Measurements from ENCODE around the gene HHLA2. TPM values are rescaled to one million over a fixed set of nuclear protein-coding genes. Genes with fewer than 3 reads are reported as not detected.
"Not testable (repeated sequence)": the region's sequence is repeated elsewhere in the genome, so short reads cannot be mapped to it uniquely, and the experiment has no call there.

Gene HHLA2
- polyA plus RNA-seq, 1 donor (not counting 4 experiments of a cell fraction or from before 2014, with no cell fraction given): not detected

GRCh38 chr3:108378153-108378951 lies 82.0 kb downstream of the HHLA2 start:
- TF ChIP-seq EZH2 (IDR thresholded peaks at IDR 0.05; ENCODE audit: low read length) (no peak), CTCF (optimal IDR thresholded peaks at IDR 0.05 in 1 of 3, IDR thresholded peaks at IDR 0.05 in 1 of 3, conservative IDR thresholded peaks at IDR 0.05 in 1 of 3; ENCODE audit: extremely low read depth in 1 of 3, insufficient read depth in 2 of 3, low read length in 3 of 3) (no peak)
- no peaks in the 10 kb centered on the region for H3K9me1 ChIP-seq (ENCODE audit: control insufficient read depth, extremely low read depth, insufficient read depth, low read length)
- H3K79me2 ChIP-seq (ENCODE audit: control insufficient read depth, insufficient read depth, low read length): no peaks in the 10 kb centered on the region
- no peaks in the 10 kb centered on the region for H3K36me3 ChIP-seq (ENCODE audit: control insufficient read depth in 2 of 2, extremely low read depth in 1 of 2, insufficient read depth in 2 of 2, low read length in 2 of 2)
- no peaks in the 10 kb centered on the region for H3K27me3 ChIP-seq (ENCODE audit: control insufficient read depth, extremely low read depth, insufficient read depth, low read length)
- no peaks in the 10 kb centered on the region for H4K20me1 ChIP-seq (ENCODE audit: control insufficient read depth, extremely low read depth, insufficient read depth, low read length)
- H3K9me3 ChIP-seq (ENCODE audit: control insufficient read depth, low read depth, low read length): no peaks in the 10 kb centered on the region
- no peak overlapping the region for H3K4me3 ChIP-seq (ENCODE audit: control insufficient read depth in 2 of 3, extremely low read depth in 1 of 3, insufficient read depth in 2 of 3, low read depth in 1 of 3, low read length in 3 of 3)
- H3K9ac ChIP-seq (ENCODE audit: control insufficient read depth, extremely low read depth, insufficient read depth, low read length): no peak overlapping the region
- no peaks in the 10 kb centered on the region for H3K4me1 ChIP-seq (ENCODE audit: control insufficient read depth, extremely low read depth, insufficient read depth, low read length)
- FAIRE-seq: no peak
- no peak overlapping the region for H3K27ac ChIP-seq (ENCODE audit: control insufficient read depth, insufficient read depth, low read length)
- dilution Hi-C loops (cut with MboI; ENCODE audit: extremely low pct_ligation_motif_present, low sequenced_read_pairs): no loop called here
- no peak overlapping the region for H3K4me2 ChIP-seq (ENCODE audit: control insufficient read depth, extremely low read depth, insufficient read depth, low read depth, low read length)
- no peak overlapping the region for H2AFZ ChIP-seq (ENCODE audit: control insufficient read depth, low read length)
- DNase-seq (ENCODE audit: low read depth, low spot score): no peak

GRCh38 chr3:108378952-108379342 lies 82.6 kb downstream of the HHLA2 start:
- H2AFZ ChIP-seq (ENCODE audit: control insufficient read depth, low read length); H3K4me1 ChIP-seq (ENCODE audit: control insufficient read depth, extremely low read depth, insufficient read depth, low read length); H3K79me2 ChIP-seq (ENCODE audit: control insufficient read depth, insufficient read depth, low read length); FAIRE-seq; H4K20me1 ChIP-seq (ENCODE audit: control insufficient read depth, extremely low read depth, insufficient read depth, low read length); H3K27ac ChIP-seq (ENCODE audit: control insufficient read depth, insufficient read depth, low read length); H3K4me3 ChIP-seq (ENCODE audit: control insufficient read depth in 2 of 3, extremely low read depth in 1 of 3, insufficient read depth in 2 of 3, low read depth in 1 of 3, low read length in 3 of 3); DNase-seq (ENCODE audit: low read depth, low spot score); H3K9me1 ChIP-seq (ENCODE audit: control insufficient read depth, extremely low read depth, insufficient read depth, low read length); H3K4me2 ChIP-seq (ENCODE audit: control insufficient read depth, extremely low read depth, insufficient read depth, low read depth, low read length); dilution Hi-C loops (cut with MboI; ENCODE audit: extremely low pct_ligation_motif_present, low sequenced_read_pairs); H3K9me3 ChIP-seq (ENCODE audit: control insufficient read depth, low read depth, low read length); H3K27me3 ChIP-seq (ENCODE audit: control insufficient read depth, extremely low read depth, insufficient read depth, low read length); H3K9ac ChIP-seq (ENCODE audit: control insufficient read depth, extremely low read depth, insufficient read depth, low read length); H3K36me3 ChIP-seq (ENCODE audit: control insufficient read depth in 2 of 2, extremely low read depth in 1 of 2, insufficient read depth in 2 of 2, low read length in 2 of 2): not testable (repeated sequence)

All from keratinocyte (primary cell).